H1 (cell line): Measurements from ENCODE around the gene CRTC1. TPM values are rescaled to one million over a fixed set of nuclear protein-coding genes. Genes with fewer than 3 reads are reported as not detected.

Experiments used
- CTCF ChIA-PET: fragments of 300-600 bp; sonication (Branson Sonifier 250); formaldehyde crosslinking; loops from one replicate; lab custom pipeline; 2021; ENCODE audit not compliant: partially characterized antibody; lab: Charles Lee
- POLR2A ChIA-PET: fragments of 300-600 bp; sonication (Branson Sonifier 250); formaldehyde crosslinking; loops from one replicate; lab custom pipeline; 2021; ENCODE audit warnings: inconsistent platforms; ENCODE audit not compliant: partially characterized antibody; lab: Charles Lee
- DNase-seq, 2 experiments: peaks; one replicate each; pipeline versions ENCODE4 v3.0.0 to v3.0.0-alpha.2; 2010 to 2022; ENCODE audit warnings: low spot score in 2 of 2, low read depth in 1 of 2, mixed read lengths in 1 of 2
- FAIRE-seq: peaks from 2 replicates; lab custom pipeline; 2011; peaks lifted over from hg19 to GRCh38; lab: Jason Lieb, UNC
- H2AFZ ChIP-seq: 2 replicates; pipeline ENCODE4 v1.8.1; 2012; ENCODE audit warnings: low read length, inconsistent platforms
- H2AK5ac ChIP-seq: 2 replicates; pipeline ENCODE4 v1.6.1; 2013; ENCODE audit warnings: low read depth, low read length
- H2BK120ac ChIP-seq: replicated peaks from 2 replicates; pipeline ENCODE3; 2013; ENCODE audit warnings: low read depth, low read length, inconsistent platforms
- H2BK12ac ChIP-seq: 2 replicates; pipeline ENCODE4 v1.6.1; 2013; ENCODE audit warnings: low read depth, low read length
- H2BK15ac ChIP-seq: 2 replicates; pipeline ENCODE4 v1.6.1; 2013; ENCODE audit warnings: low read length
- H2BK20ac ChIP-seq: 2 replicates; pipeline ENCODE4 v1.6.1; 2013; ENCODE audit warnings: low read length
- H2BK5ac ChIP-seq: 2 replicates; pipeline ENCODE4 v1.6.1; 2013; ENCODE audit warnings: low read depth, low read length
- H3K14ac ChIP-seq: 2 replicates; pipeline ENCODE4 v1.6.1; 2013; ENCODE audit warnings: inconsistent platforms; ENCODE audit not compliant: insufficient read length
- H3K18ac ChIP-seq: 2 replicates; pipeline ENCODE4 v1.6.1; 2013; ENCODE audit warnings: low read length; ENCODE audit errors: extremely low read depth
- H3K23ac ChIP-seq: 2 replicates; pipeline ENCODE4 v1.6.1; 2013; ENCODE audit warnings: inconsistent platforms; ENCODE audit not compliant: insufficient read length
- H3K23me2 ChIP-seq: 2 replicates; pipeline ENCODE4 v1.6.1; 2013; ENCODE audit warnings: low read depth, low read length
- H3K27ac ChIP-seq: 2 replicates; pipeline ENCODE4 v1.6.1; 2011; ENCODE audit warnings: low read depth, low read length, inconsistent platforms
- H3K27me3 ChIP-seq, 4 experiments: replicated peaks in 1 of 4; 1 replicate in 1 of 4; 2 replicates in 3 of 4; pipeline versions ENCODE4 v1.6.1 to v1.8.1; 2011 to 2013; ENCODE audit warnings: low read length in 3 of 4, mild to moderate bottlenecking in 3 of 4, inconsistent platforms in 2 of 4, mixed read lengths in 2 of 4, moderate library complexity in 1 of 4; ENCODE audit not compliant: control insufficient read depth in 3 of 4, insufficient read depth in 3 of 4; ENCODE audit errors: extremely low read depth in 1 of 4
- H3K36me3 ChIP-seq, 4 experiments: 2 replicates each; pipeline versions ENCODE4 v1.6.1 to v1.8.1; 2011 to 2013; ENCODE audit warnings: mild to moderate bottlenecking in 4 of 4, low read length in 3 of 4, moderate library complexity in 2 of 4, control low read depth in 1 of 4, inconsistent platforms in 1 of 4; ENCODE audit not compliant: insufficient read depth in 4 of 4, control insufficient read depth in 2 of 4
- H3K4ac ChIP-seq: replicated peaks from 2 replicates; pipeline ENCODE3; 2013; ENCODE audit warnings: low read length, low read depth, mixed read lengths, inconsistent platforms; ENCODE audit not compliant: insufficient read length
- H3K4me1 ChIP-seq, 4 experiments: replicated peaks in 1 of 4; 1 replicate in 1 of 4; 2 replicates in 3 of 4; pipeline versions ENCODE4 v1.6.1 to v1.8.1; 2011 to 2013; ENCODE audit warnings: low read length in 3 of 4, inconsistent platforms in 2 of 4, mixed read lengths in 1 of 4; ENCODE audit not compliant: insufficient read depth in 4 of 4, control insufficient read depth in 3 of 4
- H3K4me2 ChIP-seq, 2 experiments: 2 replicates each; pipeline versions ENCODE4 v1.6.1 to v1.8.1; 2011 to 2013; ENCODE audit warnings: low read depth in 2 of 2, low read length in 2 of 2, control low read depth in 1 of 2, inconsistent platforms in 1 of 2, mild to moderate bottlenecking in 1 of 2; ENCODE audit not compliant: insufficient read depth in 1 of 2
- H3K4me3 ChIP-seq, 4 experiments: fragments of 200-600, 300-600 bp in 1 of 4; sonication (generic), shearing (Covaris generic), sonication (Bioruptor Twin) in 1 of 4; 2 replicates each; pipeline versions ENCODE4 v1.5.1 to v1.8.1; 2011 to 2016; ENCODE audit warnings: low read length in 4 of 4, low read depth in 3 of 4, control low read depth in 2 of 4, inconsistent platforms in 2 of 4, mild to moderate bottlenecking in 2 of 4, mixed read lengths in 1 of 4, moderate library complexity in 1 of 4; ENCODE audit not compliant: insufficient read depth in 2 of 4; ENCODE audit errors: extremely low read depth in 1 of 4
- H3K56ac ChIP-seq: replicated peaks from 2 replicates; pipeline ENCODE3; 2013; ENCODE audit warnings: low read depth, mild to moderate bottlenecking, mixed read lengths, low read length, inconsistent platforms; ENCODE audit not compliant: insufficient read length
- H3K79me1 ChIP-seq: 2 replicates; pipeline ENCODE4 v1.6.1; 2013; ENCODE audit warnings: low read depth, low read length, control low read depth
- H3K79me2 ChIP-seq, 2 experiments: 2 replicates each; pipeline versions ENCODE4 v1.6.1 to v1.8.1; 2012 to 2013; ENCODE audit warnings: low read length in 2 of 2, mild to moderate bottlenecking in 2 of 2, inconsistent platforms in 1 of 2; ENCODE audit not compliant: insufficient read depth in 2 of 2, control insufficient read depth in 1 of 2
- H3K9ac ChIP-seq, 4 experiments: replicated peaks in 1 of 4; 1 replicate in 1 of 4; 2 replicates in 3 of 4; pipeline versions ENCODE4 v1.6.1 to v1.8.1; 2011 to 2013; ENCODE audit warnings: low read depth in 3 of 4, low read length in 3 of 4, control low read depth in 2 of 4, mild to moderate bottlenecking in 2 of 4, moderate library complexity in 2 of 4, inconsistent platforms in 1 of 4; ENCODE audit errors: extremely low read depth in 1 of 4
- H3K9me3 ChIP-seq, 2 experiments: 2 replicates each; pipeline versions ENCODE4 v1.6.1 to v1.8.1; 2012 to 2013; ENCODE audit warnings: mild to moderate bottlenecking in 2 of 2, moderate library complexity in 2 of 2, control low read depth in 1 of 2, inconsistent platforms in 1 of 2, low read depth in 1 of 2, low read length in 1 of 2, mixed read lengths in 1 of 2; ENCODE audit not compliant: insufficient read depth in 2 of 2
- H4K20me1 ChIP-seq, 2 experiments: replicated peaks in 1 of 2; 2 replicates each; pipeline versions ENCODE3 to v1.8.1; 2011 to 2013; ENCODE audit warnings: inconsistent platforms in 2 of 2, low read length in 2 of 2, mild to moderate bottlenecking in 1 of 2; ENCODE audit not compliant: insufficient read depth in 2 of 2, control insufficient read depth in 1 of 2
- H4K5ac ChIP-seq: 2 replicates; pipeline ENCODE4 v1.6.1; 2013; ENCODE audit warnings: low read length, low read depth, mixed read lengths, inconsistent platforms; ENCODE audit not compliant: insufficient read length
- H4K8ac ChIP-seq: 2 replicates; pipeline ENCODE4 v1.8.0; 2013; ENCODE audit warnings: mild to moderate bottlenecking, moderate library complexity, low read length, inconsistent platforms; ENCODE audit not compliant: insufficient read depth; ENCODE audit errors: extremely low read depth
- H4K91ac ChIP-seq: replicated peaks from 2 replicates; pipeline ENCODE3; 2013; ENCODE audit warnings: low read length, mixed read lengths, inconsistent platforms; ENCODE audit not compliant: insufficient read length
- EZH2 ChIP-seq: fragments of 200-600 bp; sonication (generic); IDR thresholded peaks from 2 replicates; pipeline ENCODE4 v1.7.1; 2012; ENCODE audit warnings: low read depth, mild to moderate bottlenecking, moderate library complexity, low read length, inconsistent platforms; ENCODE audit not compliant: severe bottlenecking
- HDAC2 ChIP-seq, 2 experiments: fragments of 300-600 bp in 1 of 2; sonication (generic) in 1 of 2; IDR thresholded peaks; 2 replicates each; pipeline ENCODE4 v1.6.1; 2011 to 2012; ENCODE audit warnings: low read depth in 2 of 2, low read length in 2 of 2, mild to moderate bottlenecking in 2 of 2, moderate library complexity in 2 of 2, borderline replicate concordance in 1 of 2, inconsistent platforms in 1 of 2
- KDM1A ChIP-seq: fragments of 200-600, 300-600 bp; sonication (generic); IDR thresholded peaks from 2 replicates; pipeline ENCODE4 v1.7.1; 2016; ENCODE audit warnings: mild to moderate bottlenecking, low read length, borderline replicate concordance
- PHF8 ChIP-seq: fragments of 200-600 bp; sonication (generic); conservative IDR thresholded peaks from 2 replicates; pipeline ENCODE4 v1.7.1; 2012; ENCODE audit warnings: low read depth, mild to moderate bottlenecking, inconsistent platforms, low read length, moderate library complexity
- RAD21 ChIP-seq, 2 experiments: IDR thresholded peaks in 1 of 2; conservative IDR thresholded peaks in 1 of 2; 2 replicates each; pipeline ENCODE4 v1.6.1; 2011; ENCODE audit warnings: low read depth in 2 of 2, low read length in 2 of 2, improper control_type of control experiment in 1 of 2, inconsistent platforms in 1 of 2, mild to moderate bottlenecking in 1 of 2, moderate library complexity in 1 of 2
- WGBS, 2 experiments: shearing (Covaris generic) in 1 of 2; methylation state at CpG; one replicate each; pipeline versions ENCODE4 v1.1.6 to v1.1.7; 2013 to 2015; ENCODE audit warnings: low lambda C conversion rate in 2 of 2, mixed read lengths in 2 of 2, inconsistent platforms in 1 of 2, low coverage in 1 of 2, missing lambda C conversion rate in 1 of 2; ENCODE audit not compliant: insufficient replicate concordance in 2 of 2, insufficient coverage in 1 of 2, insufficient read length in 1 of 2; ENCODE audit errors: extremely low coverage in 1 of 2, missing lambda C conversion rate in 1 of 2; 5-methylcytosine and 5-hydroxymethylcytosine counted together
- polyA plus RNA-seq, 7 experiments: library from polyadenylated mRNA; depleted of rRNA in 3 of 7; stranded (reverse) in 5 of 7; unstranded in 2 of 7; fragments of >200 nt in 5 of 7; fragments of 200-250 nt in 2 of 7; gene quantifications; 1 replicate in 5 of 7; 2 replicates in 1 of 7; 4 replicates in 1 of 7; pipeline versions ENCODE4 v1.2.1 to v1.2.3, GENCODE V29; 2011 to 2013; ENCODE audit warnings: missing spikeins in 2 of 7, mixed read lengths in 2 of 7
- total RNA-seq: library from RNA; stranded (reverse); fragmentation: NEBNext Ultra II Directional; extraction: Animal tissue kit (Norgen Biotek cat#: 25700); gene quantifications from 2 replicates; pipeline ENCODE4 v1.2.1, GENCODE V29; 2021
- TF ChIP-seq, protein P1 (sequence below), 3 experiments: IDR thresholded peaks; 1 replicate in 2 of 3; 2 replicates in 1 of 3; pipeline versions ENCODE4 v1.5.1 to v1.6.1; 2011; ENCODE audit warnings: low read length in 3 of 3, mild to moderate bottlenecking in 3 of 3, inconsistent platforms in 2 of 3, low read depth in 1 of 3, moderate library complexity in 1 of 3; ENCODE audit not compliant: insufficient read depth in 1 of 3; ENCODE audit errors: control extremely low read depth in 1 of 3

CRTC1 gene
- total and polyA plus RNA-seq, 2 of the 8 experiments (the other 6 are each of a cell fraction or from before 2014, with no cell fraction given), result 2.9 to 8.5 TPM

- H3K27ac ChIP-seq, result no peak overlapping the region
- CTCF ChIA-PET, result interaction anchor here (0.9 to 3.2 kb wide), 12 partner anchors 9 to 519 kb away, joined by 3 to 22 read pairs (median 4); partner anchors contain the start of gene UPF1
- WGBS, 2 experiments, result 65% methylated on average over 22 of the region's 22 CpGs; no CpG with 5 or more reads in 1 of the 2 experiments
- no peak overlapping the region for H4K91ac ChIP-seq
- H2BK15ac ChIP-seq, result peak overlapping the region; percentile 21; the same call in 1 of the 2 replicates
- no peak overlapping the region for H2BK5ac ChIP-seq
- no peak overlapping the region for H3K56ac ChIP-seq
- H3K4me2 ChIP-seq, result no peak overlapping the region
- no peak overlapping the region; the same call in 1 of the 2 replicates for H4K8ac ChIP-seq
- no peak overlapping the region for H2BK120ac ChIP-seq
- no peak overlapping the region for H3K4me3 ChIP-seq
- H2AK5ac ChIP-seq, result no peak overlapping the region
- H3K27me3 ChIP-seq, result peaks cover 4 to 48% (median 36%) of the 10 kb centered on the region in 4 experiments
- no peak overlapping the region for H3K23ac ChIP-seq
- H2BK12ac ChIP-seq, result no peak overlapping the region
- POLR2A ChIA-PET, result interaction anchor here (0.8 to 1.2 kb wide), 3 partner anchors 9 to 348 kb away, joined by 3 read pairs; no protein-coding TSS in a partner anchor
- no peak overlapping the region for H3K14ac ChIP-seq
- H3K23me2 ChIP-seq, result peaks cover 11% of the 10 kb centered on the region; the same call in 1 of the 2 replicates
- peaks cover 0 to 2% (median 0%) of the 10 kb centered on the region in 4 experiments; a peak in 2 of 7 replicates for H3K4me1 ChIP-seq
- H2BK20ac ChIP-seq, result no peak overlapping the region
- no peak overlapping the region for H3K4ac ChIP-seq
- H4K5ac ChIP-seq, result no peak overlapping the region
- no peak overlapping the region; the same call in 1 of the 2 replicates for H3K18ac ChIP-seq
- no peaks in the 10 kb centered on the region for H3K36me3 ChIP-seq
- no peaks in the 10 kb centered on the region for H3K79me2 ChIP-seq
- H2AFZ ChIP-seq, result no peak overlapping the region
- H3K79me1 ChIP-seq, result no peaks in the 10 kb centered on the region
- H4K20me1 ChIP-seq, result peaks cover 0 to 14% of the 10 kb centered on the region in 2 experiments
- no peak for DNase-seq
- peak in 1 of 2 experiments; percentile 86; a peak in 1 of 4 replicates for TF ChIP-seq HDAC2 (IDR thresholded peaks at IDR 0.05; ENCODE audit: borderline replicate concordance in 1 of 2, low read depth in 2 of 2, low read length in 2 of 2)
- TF ChIP-seq, protein P1, sequence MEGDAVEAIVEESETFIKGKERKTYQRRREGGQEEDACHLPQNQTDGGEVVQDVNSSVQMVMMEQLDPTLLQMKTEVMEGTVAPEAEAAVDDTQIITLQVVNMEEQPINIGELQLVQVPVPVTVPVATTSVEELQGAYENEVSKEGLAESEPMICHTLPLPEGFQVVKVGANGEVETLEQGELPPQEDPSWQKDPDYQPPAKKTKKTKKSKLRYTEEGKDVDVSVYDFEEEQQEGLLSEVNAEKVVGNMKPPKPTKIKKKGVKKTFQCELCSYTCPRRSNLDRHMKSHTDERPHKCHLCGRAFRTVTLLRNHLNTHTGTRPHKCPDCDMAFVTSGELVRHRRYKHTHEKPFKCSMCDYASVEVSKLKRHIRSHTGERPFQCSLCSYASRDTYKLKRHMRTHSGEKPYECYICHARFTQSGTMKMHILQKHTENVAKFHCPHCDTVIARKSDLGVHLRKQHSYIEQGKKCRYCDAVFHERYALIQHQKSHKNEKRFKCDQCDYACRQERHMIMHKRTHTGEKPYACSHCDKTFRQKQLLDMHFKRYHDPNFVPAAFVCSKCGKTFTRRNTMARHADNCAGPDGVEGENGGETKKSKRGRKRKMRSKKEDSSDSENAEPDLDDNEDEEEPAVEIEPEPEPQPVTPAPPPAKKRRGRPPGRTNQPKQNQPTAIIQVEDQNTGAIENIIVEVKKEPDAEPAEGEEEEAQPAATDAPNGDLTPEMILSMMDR (IDR thresholded peaks at IDR 0.05; ENCODE audit: control extremely low read depth in 1 of 3, insufficient read depth in 1 of 3, low read depth in 1 of 3, low read length in 3 of 3), result peak; percentile 41 to 50 (median 45)
- TF ChIP-seq EZH2, result no peak
- peak; percentile 87 for TF ChIP-seq KDM1A
- peak; percentile 17 to 52; a peak in 3 of 4 replicates for TF ChIP-seq RAD21 (IDR thresholded peaks at IDR 0.05 in 1 of 2, conservative IDR thresholded peaks at IDR 0.05 in 1 of 2; ENCODE audit: low read depth in 2 of 2, low read length in 2 of 2)
- no peak for TF ChIP-seq PHF8
- TF ChIP-seq, all 59 proteins: peak for 4
- no peak for FAIRE-seq
- Histone ChIP-seq H3K9ac (no peak overlapping the region), H3K9me3 (no peaks in the 10 kb centered on the region)
Measured at GRCh38 chr19:18798384-18799352, 115.2 kb downstream of the CRTC1 start.
